ENCODE data around the gene B4GALNT1.

Gene B4GALNT1

GRCh38 chr12:57631566-57632072 is 1.4 kb downstream of the B4GALNT1 start:
- ATAC-seq, result no peak
- TF ChIP-seq CSDC2 (CRISPR knock-in tag; IDR thresholded peaks at IDR 0.05) (no peak), SNAI2 (CRISPR knock-in tag; IDR thresholded peaks at IDR 0.05) (no peak), CSRNP3 (CRISPR knock-in tag; IDR thresholded peaks at IDR 0.05) (no peak), ZC3H10 (CRISPR knock-in tag; IDR thresholded peaks at IDR 0.05) (no peak), PATZ1 (CRISPR knock-in tag; IDR thresholded peaks at IDR 0.05; ENCODE audit: borderline replicate concordance) (no peak), ZNF8 (CRISPR knock-in tag; IDR thresholded peaks at IDR 0.05) (no peak), OSR1 (CRISPR knock-in tag; IDR thresholded peaks at IDR 0.05) (no peak), ESRRG (CRISPR knock-in tag; IDR thresholded peaks at IDR 0.05) (no peak), GLIS3 (CRISPR knock-in tag; IDR thresholded peaks at IDR 0.05) (no peak), ISL1 (CRISPR knock-in tag; IDR thresholded peaks at IDR 0.05) (no peak), ARNTL (CRISPR knock-in tag; IDR thresholded peaks at IDR 0.05; ENCODE audit: borderline replicate concordance, low read depth) (no peak), TCF4 (CRISPR knock-in tag; IDR thresholded peaks at IDR 0.05; ENCODE audit: borderline replicate concordance) (no peak), POU6F1 (CRISPR knock-in tag; IDR thresholded peaks at IDR 0.05; ENCODE audit: borderline replicate concordance, low read depth) (no peak), CREB5 (CRISPR knock-in tag; IDR thresholded peaks at IDR 0.05; ENCODE audit: low read depth) (no peak), ZFP30 (CRISPR knock-in tag; IDR thresholded peaks at IDR 0.05) (no peak), ZFP3 (CRISPR knock-in tag; IDR thresholded peaks at IDR 0.05) (no peak), TOX (CRISPR knock-in tag; IDR thresholded peaks at IDR 0.05; ENCODE audit: borderline replicate concordance) (no peak), PPARA (CRISPR knock-in tag; IDR thresholded peaks at IDR 0.05; ENCODE audit: borderline replicate concordance) (no peak)

GRCh38 chr12:57630891-57631433 is 2.0 kb downstream of the B4GALNT1 start:
- TF ChIP-seq ZNF565 (CRISPR knock-in tag; conservative IDR thresholded peaks at IDR 0.05; ENCODE audit: low read depth) (no peak), TSHZ2 (CRISPR knock-in tag; IDR thresholded peaks at IDR 0.05) (no peak), ARNTL (CRISPR knock-in tag; IDR thresholded peaks at IDR 0.05; ENCODE audit: borderline replicate concordance, low read depth) (no peak), PATZ1 (CRISPR knock-in tag; IDR thresholded peaks at IDR 0.05; ENCODE audit: borderline replicate concordance) (no peak), GLIS3 (CRISPR knock-in tag; IDR thresholded peaks at IDR 0.05) (no peak), TOX (CRISPR knock-in tag; IDR thresholded peaks at IDR 0.05; ENCODE audit: borderline replicate concordance) (no peak), ZNF8 (CRISPR knock-in tag; IDR thresholded peaks at IDR 0.05) (no peak), ESRRG (CRISPR knock-in tag; IDR thresholded peaks at IDR 0.05) (no peak), PPARA (CRISPR knock-in tag; IDR thresholded peaks at IDR 0.05; ENCODE audit: borderline replicate concordance) (no peak), TCF4 (CRISPR knock-in tag; IDR thresholded peaks at IDR 0.05; ENCODE audit: borderline replicate concordance) (no peak), CSRNP3 (CRISPR knock-in tag; IDR thresholded peaks at IDR 0.05) (no peak), ZC3H10 (CRISPR knock-in tag; IDR thresholded peaks at IDR 0.05) (no peak)
- ATAC-seq, result no peak
